Chondrocyte (in vitro differentiated cells): ENCODE measurements around the gene STK32B. TPM values are rescaled to one million over a fixed set of nuclear protein-coding genes. Genes with fewer than 3 reads are reported as not detected.

Experiments
- DNase-seq: peaks from one replicate; pipeline ENCODE4 v3.0.0; 2021; ENCODE audit warnings: mixed read lengths, low spot score
- H3K27ac Mint-ChIP-seq: one replicate; pipeline ENCODE4 v1.8.0; 2021; ENCODE audit warnings: mild to moderate bottlenecking, moderate library complexity, mixed read lengths; ENCODE audit not compliant: unreplicated experiment
- H3K27me3 Mint-ChIP-seq: 2 replicates; pipeline ENCODE4 v1.8.0; 2021; ENCODE audit warnings: low read depth, mixed read lengths
- H3K36me3 Mint-ChIP-seq: 2 replicates; pipeline ENCODE4 v1.8.0; 2021; ENCODE audit warnings: low read depth, mixed read lengths
- H3K4me1 Mint-ChIP-seq: 2 replicates; pipeline ENCODE4 v1.8.0; 2021; ENCODE audit warnings: low read depth, mild to moderate bottlenecking, mixed read lengths
- H3K4me3 Mint-ChIP-seq: one replicate; pipeline ENCODE4 v1.8.0; 2021; ENCODE audit warnings: mild to moderate bottlenecking, moderate library complexity, mixed read lengths; ENCODE audit not compliant: unreplicated experiment
- H3K9me3 Mint-ChIP-seq: 2 replicates; pipeline ENCODE4 v1.8.0; 2021; ENCODE audit warnings: low read depth, mixed read lengths
- CTCF ChIP-seq: fragments of 200-600 bp; sonication (generic); IDR thresholded peaks from 2 replicates; pipeline ENCODE4 v1.5.0; 2021; ENCODE audit warnings: antibody characterized with exemption, mild to moderate bottlenecking, moderate library complexity
- total RNA-seq: library from RNA; stranded (reverse); gene quantifications from 3 replicates; pipeline ENCODE4 v1.2.1, GENCODE V29; 2021

The STK32B gene
- total RNA-seq, 1 donor from 2014 or later = 14.2 TPM

GRCh38 chr4:5188130-5188529 lies 136.8 kb downstream of the STK32B start:
- Mint-ChIP-seq H3K4me1 (peaks cover 35% of the 10 kb centered on the region), H3K27me3 (no peaks in the 10 kb centered on the region), H3K36me3 (peaks cover 1% of the 10 kb centered on the region), H3K4me3 (no peak overlapping the region), H3K27ac (no peak overlapping the region), H3K9me3 (peaks cover 3% of the 10 kb centered on the region)
- no peak for TF ChIP-seq CTCF
- no peak for DNase-seq

- Mint-ChIP-seq H3K27me3 (no peaks in the 10 kb centered on the region), H3K9me3 (no peaks in the 10 kb centered on the region), H3K36me3 (peaks cover 4% of the 10 kb centered on the region), H3K27ac (no peak overlapping the region), H3K4me1 (peaks cover 13% of the 10 kb centered on the region), H3K4me3 (no peak overlapping the region)
- no peak for TF ChIP-seq CTCF
- no peak for DNase-seq
These were observed 140.6 kb downstream of the STK32B start for GRCh38 chr4:5191831-5192230.

- Mint-ChIP-seq H3K9me3 (no peaks in the 10 kb centered on the region), H3K4me1 (peaks cover 13% of the 10 kb centered on the region), H3K27me3 (no peaks in the 10 kb centered on the region), H3K27ac (peak overlapping the region; percentile 59), H3K36me3 (peaks cover 2% of the 10 kb centered on the region), H3K4me3 (no peak overlapping the region)
- TF ChIP-seq CTCF = no peak
- DNase-seq = no peak
These were observed 141.0 kb downstream of the STK32B start for GRCh38 chr4:5192271-5192670.

- Mint-ChIP-seq H3K27ac (no peak overlapping the region), H3K27me3 (no peaks in the 10 kb centered on the region), H3K36me3 (peaks cover 2% of the 10 kb centered on the region), H3K4me3 (no peak overlapping the region), H3K4me1 (peaks cover 13% of the 10 kb centered on the region), H3K9me3 (no peaks in the 10 kb centered on the region)
- DNase-seq = no peak
- no peak for TF ChIP-seq CTCF
These were observed 141.4 kb downstream of the STK32B start for GRCh38 chr4:5192678-5193077.

GRCh38 chr4:5198656-5199541 lies 147.6 kb downstream of the STK32B start:
- DNase-seq = no peak
- Mint-ChIP-seq H3K9me3 (no peaks in the 10 kb centered on the region), H3K36me3 (peaks cover 5% of the 10 kb centered on the region), H3K4me1 (peaks cover 10% of the 10 kb centered on the region), H3K4me3 (no peak overlapping the region), H3K27ac (no peak overlapping the region), H3K27me3 (no peaks in the 10 kb centered on the region)
- TF ChIP-seq CTCF = no peak
